ENCODE results near the gene DAD1.
"Not testable (repeated sequence)": the region's sequence is repeated elsewhere in the genome, so short reads cannot be mapped to it uniquely, and the experiment has no call there.

The DAD1 gene

GRCh38 chr14:22567437-22567836 is 21.6 kb downstream of the DAD1 start:
- no peak for DNase-seq (ENCODE audit: low read depth in 2 of 2)

DNA sequence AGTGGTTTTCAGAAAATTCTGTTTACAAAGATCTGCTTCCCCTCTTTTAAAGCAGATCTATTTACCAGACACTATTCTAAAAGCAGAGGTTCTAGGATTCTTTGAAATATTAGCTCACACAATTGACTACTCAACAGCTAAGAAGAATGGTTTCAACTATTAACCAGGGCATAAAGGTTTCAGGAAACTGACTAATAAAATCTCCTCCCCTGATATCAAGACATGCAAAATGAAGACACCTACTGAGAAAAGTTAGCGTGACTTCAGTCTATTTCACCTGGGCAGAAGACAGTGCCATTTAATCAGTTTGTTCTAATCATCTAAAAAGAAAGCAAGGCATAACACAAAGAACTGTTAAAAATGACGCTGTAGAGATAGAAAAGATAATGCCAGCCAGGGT is 22.2 kb downstream of the DAD1 start:
- DNase-seq (ENCODE audit: low read depth in 2 of 2) = no peak

DNA sequence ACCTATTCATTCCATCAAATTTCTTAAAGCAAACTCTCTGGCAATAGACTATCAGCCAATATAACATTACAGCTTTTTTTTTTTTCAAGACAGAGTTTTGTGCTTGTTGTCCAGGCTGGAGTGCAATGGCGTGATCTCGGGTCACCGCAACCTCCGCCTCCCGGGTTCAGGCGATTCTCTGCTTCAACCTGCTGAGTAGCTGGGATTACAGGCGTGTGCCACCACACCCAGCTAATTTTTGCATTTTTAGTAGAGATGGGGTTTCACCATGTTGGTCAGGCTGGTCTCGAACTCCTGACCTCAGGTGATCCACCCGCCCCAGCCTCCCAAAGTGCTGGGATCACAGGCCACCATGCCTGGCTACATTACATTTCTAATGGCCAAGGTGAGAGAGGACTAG is 22.8 kb downstream of the DAD1 start:
- DNase-seq (ENCODE audit: low read depth in 2 of 2) = not testable (repeated sequence)

DNA sequence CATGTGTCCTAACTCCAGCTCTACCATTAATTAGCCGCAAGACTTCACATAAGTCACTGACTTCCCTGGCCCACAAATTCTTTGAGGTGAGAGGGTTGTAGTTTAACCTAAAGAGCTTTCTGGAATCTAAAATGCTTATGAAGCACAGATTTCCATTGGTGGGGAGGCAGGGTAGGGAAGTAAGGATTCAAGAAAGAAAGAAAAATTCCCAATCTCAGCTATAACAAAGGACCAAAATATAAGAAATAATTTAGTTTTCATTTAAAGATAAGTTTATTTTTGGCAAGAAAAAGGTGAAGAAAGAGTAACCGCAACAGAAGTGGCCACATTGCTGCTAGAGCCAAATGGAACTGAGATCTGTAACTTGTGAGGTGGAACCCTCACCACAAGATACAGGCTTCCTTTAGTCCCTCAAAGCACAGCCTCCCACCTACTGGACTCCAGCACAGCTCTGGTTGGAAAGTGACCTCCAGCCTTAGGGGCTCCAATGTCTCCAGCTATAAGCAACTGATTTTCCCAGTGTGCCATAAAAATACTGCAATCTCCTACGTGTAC is 23.6 kb downstream of the DAD1 start:
- no peak for DNase-seq (ENCODE audit: low read depth in 2 of 2)

DNA sequence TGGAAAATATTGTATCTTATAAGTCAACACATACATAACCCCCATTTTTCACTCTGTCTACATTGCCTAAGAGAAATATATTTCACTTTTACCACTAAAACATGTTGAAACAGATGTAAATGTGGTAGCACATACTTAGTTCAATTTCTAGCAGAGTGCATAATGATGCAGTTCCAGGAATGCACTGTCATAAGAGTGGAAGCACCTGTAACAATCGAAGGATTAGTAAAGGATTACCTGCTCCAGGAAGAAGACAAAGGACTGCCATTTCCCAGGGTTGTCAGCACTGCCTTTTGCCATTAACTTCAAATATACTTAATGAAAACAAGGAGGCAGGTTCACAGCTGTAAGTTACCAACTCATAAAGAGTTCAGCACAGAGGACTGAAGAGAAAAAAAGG is 24.6 kb downstream of the DAD1 start:
- no peak for DNase-seq (ENCODE audit: low read depth in 2 of 2)

DNA sequence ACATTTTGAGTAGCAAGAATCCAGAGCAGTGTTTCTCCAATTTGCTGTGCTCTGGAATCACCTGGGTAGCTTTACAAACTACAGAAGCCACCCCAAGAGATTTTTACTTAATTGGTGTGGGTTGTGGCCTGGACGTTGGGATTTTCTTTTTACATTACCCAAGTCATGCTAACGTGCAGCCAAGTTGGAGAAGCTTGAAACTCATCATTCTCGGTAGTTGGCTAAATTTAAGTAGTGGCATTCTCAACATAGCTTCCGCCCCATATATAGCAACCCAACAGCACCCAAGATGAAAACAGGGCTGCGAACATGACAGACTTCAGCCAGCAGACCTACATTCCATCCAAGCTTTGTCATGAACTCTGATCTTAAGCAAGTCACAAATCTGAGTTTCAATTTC is 25.0 kb downstream of the DAD1 start:
- DNase-seq (ENCODE audit: low read depth in 2 of 2) = no peak

GRCh38 chr14:22561661-22562579 is 27.1 kb downstream of the DAD1 start:
- no peak for DNase-seq (ENCODE audit: low read depth in 2 of 2)

DNA sequence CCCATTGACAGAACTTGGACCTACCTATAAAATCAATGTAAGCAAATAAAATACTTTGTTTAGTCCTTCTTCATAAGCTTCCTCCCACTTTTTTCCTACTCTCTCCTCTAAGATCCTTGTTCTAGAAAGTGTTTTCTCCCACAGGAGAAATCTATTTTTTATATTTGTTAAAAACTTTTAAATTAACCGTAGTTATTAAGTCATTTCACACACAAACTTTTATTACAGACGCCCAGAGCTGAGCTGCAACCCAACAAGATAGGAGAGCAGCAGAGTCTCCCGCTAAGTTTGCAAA is 27.7 kb downstream of the DAD1 start:
- DNase-seq (ENCODE audit: low read depth in 2 of 2) = no peak

GRCh38 chr14:22560662-22561365 is 28.2 kb downstream of the DAD1 start:
- DNase-seq (ENCODE audit: low read depth in 2 of 2) = no peak

- no peak for DNase-seq (ENCODE audit: low read depth in 2 of 2)
Measured at GRCh38 chr14:22559041-22559440, 30.0 kb downstream of the DAD1 start.

DNA sequence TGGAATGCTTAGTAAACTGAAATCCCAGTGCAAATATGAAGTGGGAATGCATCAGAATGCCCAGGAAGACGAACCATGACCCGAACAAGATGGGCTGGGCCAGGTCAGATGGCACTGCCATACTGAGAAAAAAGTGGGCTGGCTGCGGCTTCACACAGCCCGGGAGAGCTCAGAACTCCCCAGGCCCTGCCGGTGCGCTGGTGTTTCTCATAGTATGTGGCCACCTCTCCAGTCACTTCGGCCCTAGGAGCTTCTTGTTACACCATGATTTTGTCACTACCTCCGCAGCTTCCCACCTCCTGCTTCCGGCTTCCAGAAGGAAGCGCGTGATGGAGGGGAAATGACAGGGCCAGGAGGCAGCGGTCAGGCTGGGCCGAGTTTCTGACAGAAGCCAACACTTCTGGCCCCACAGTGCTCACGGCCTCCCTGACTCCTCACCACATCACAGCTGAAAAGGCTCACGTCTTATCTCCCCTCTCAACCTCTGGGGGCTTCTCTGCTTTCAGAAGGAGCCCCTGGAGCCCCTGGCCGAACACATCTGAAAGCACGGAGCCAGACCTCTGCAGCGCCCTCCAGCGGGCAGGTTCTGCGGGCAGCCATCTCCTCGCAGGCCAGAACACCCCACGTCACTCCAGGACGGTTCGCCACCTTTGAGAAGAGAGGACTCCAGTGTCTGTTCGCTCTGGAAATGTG is 30.7 kb downstream of the DAD1 start:
- DNase-seq (ENCODE audit: low read depth in 2 of 2) = peak in 1 of 2 donors; percentile 75

GRCh38 chr14:22557846-22558220 is 31.2 kb downstream of the DAD1 start:
- DNase-seq (ENCODE audit: low read depth in 2 of 2) = no peak

- DNase-seq (ENCODE audit: low read depth in 2 of 2) = peak; percentile 90 to 93
Measured at GRCh38 chr14:22556990-22557623, 31.9 kb downstream of the DAD1 start.

DNA sequence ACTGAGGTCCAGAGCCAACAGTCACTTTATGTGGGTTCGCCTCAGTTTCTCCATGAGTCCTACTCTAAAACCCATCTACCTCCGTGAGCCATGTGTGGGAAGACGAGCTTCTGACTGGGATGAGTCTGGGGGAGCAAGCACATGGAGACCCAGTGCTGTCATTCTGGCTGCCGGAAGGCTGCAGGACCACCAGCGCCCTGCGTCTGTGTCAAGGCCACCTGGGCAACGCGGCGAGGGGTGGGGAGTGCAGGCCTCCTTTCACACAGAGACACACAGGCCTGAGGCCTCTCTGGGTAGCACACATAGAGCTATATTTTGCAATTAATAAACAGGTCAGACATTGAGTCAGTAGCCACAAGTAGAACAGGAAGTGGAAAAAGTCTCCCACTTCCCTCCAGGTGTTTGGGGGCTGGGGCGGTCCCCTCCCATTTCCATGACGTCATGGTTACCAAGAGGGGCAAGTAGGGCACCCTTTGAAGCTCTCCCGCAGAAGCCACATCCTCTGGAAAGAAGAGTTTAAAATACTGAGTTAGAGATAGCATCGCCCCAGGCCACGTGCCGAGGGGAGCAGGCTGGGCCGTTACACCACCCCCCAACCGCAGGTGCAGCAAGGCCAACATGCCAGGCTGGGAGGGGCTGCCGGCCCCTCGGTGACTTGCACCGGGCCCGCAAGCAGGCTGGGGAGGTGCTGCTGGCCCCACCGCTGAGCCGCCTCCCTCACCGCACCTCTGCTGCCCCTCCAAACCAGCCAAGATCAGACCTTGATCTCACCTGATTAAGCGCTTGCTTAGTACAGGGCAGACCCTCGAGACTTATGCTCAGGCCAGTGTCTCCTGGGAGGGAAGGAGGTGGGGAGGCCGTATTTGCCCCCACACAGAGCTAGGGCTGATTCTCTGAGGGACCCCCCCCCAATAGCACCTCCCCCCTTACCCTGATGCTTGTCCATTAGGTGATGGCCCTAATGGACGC is 32.7 kb downstream of the DAD1 start:
- peak; percentile 93 to 96 for DNase-seq (ENCODE audit: low read depth in 2 of 2)

DNA sequence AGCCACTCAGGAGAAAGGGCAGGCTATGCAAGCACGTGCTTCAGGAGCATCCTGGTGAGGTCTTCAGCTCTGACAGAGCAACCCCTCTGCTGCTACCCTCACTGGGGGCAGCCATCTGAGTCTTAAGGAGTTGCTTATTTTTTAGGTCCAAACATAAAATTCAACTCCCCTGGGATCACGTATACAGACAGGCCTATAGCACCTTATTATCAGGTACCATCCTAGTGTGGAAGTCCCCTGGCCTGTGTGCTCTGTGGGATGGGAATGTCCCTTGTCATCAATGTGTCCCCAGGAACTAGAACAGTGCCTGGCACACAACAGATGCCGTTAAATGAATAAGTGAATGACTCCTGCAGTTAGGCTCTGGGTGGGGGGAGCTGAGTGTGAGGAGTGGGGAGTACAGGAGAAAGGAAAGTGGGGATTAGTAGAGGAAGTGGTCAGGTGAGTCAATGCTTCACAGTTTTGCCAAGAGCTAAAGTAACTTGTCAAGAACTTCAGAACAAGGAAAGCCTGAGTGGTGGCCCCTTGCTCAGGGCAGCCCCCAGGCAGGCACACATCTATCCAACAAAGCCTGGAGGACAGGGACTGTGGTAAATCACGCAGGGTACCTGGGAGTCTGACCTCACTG is 33.5 kb downstream of the DAD1 start:
- DNase-seq (ENCODE audit: low read depth in 2 of 2) = peak in 1 of 2 donors; percentile 62

DNA sequence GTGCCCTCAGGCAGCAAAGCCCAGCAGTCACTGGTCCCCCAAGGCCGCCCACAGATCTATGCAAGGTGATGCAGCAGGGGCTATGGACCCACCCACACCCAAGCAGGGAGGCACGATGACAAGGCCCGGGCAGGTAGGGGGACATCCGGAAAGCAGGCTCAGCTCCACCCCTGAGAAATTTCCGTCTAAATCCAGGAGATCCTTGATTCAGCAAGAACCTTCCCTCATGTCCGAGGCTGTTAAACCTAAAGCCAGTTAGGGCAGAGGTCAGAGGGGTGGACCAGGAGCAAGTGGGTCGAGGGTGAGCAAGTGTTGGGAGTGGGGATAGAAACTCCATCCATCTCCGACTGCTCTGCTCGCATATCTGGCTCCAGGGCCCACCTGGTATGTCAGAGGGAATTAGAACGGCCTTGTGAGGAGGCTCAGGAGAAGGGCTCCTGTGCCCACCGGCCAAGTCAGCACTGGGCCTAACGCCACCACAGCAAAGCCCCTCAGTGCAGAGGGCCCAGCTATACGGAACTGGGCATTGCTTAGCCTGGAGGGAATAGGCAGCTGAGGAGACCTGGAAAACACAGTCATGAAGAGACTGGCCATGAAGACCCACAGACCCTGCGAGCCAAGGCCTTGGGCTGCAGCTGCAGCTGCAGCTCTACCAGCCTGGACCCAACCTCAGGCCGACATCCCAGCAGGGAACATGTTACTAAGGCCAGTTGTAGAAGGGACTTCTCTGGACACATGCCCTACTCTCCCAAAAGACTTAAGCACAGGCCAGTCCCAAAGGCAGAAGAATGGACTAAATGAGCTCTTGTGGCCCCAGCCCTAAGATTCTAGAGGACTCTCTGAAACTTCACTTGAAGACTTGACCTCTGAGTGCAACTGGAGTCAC is 34.3 kb downstream of the DAD1 start:
- DNase-seq (ENCODE audit: low read depth in 2 of 2) = no peak

GRCh38 chr14:22553861-22554497 is 35.0 kb downstream of the DAD1 start:
- not testable (repeated sequence) for DNase-seq (ENCODE audit: low read depth in 2 of 2)

GRCh38 chr14:22553445-22553844 is 35.6 kb downstream of the DAD1 start:
- DNase-seq (ENCODE audit: low read depth in 2 of 2) = no peak

DNA sequence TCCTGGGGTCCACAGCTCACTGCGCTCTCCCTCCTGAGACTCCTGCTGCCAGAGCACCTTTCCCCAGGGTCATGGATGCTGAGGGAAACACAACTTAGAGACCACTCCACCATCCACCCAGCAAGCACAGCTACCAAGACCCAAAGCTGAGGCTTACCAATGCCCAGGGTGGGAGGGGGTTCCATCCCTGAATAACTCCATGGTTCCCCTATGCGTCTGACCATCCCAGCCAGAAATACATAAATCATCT is 36.3 kb downstream of the DAD1 start:
- no peak for DNase-seq (ENCODE audit: low read depth in 2 of 2)
